Activated T-cell treated with anti-CD3 and anti-CD28 coated beads, Interleukin-2, amount 50 U/mL, for 48 hours (primary cell): Measurements from ENCODE around the gene EEF1AKMT4.

Source experiments
- DNase-seq, 2 experiments: peaks; one replicate each; pipeline ENCODE4 v3.0.0-alpha.2; 2020

EEF1AKMT4 gene

GRCh38 chr3:184300378-184300720 lies 50.9 kb downstream of the EEF1AKMT4 start:
- no peak for DNase-seq

GRCh38 chr3:184305577-184305976 lies 56.1 kb downstream of the EEF1AKMT4 start:
- no peak for DNase-seq

GRCh38 chr3:184306341-184306972 lies 57.0 kb downstream of the EEF1AKMT4 start:
- no peak for DNase-seq

GRCh38 chr3:184307915-184308314 lies 58.4 kb downstream of the EEF1AKMT4 start:
- DNase-seq, result no peak
